GM13977 (cell line): ENCODE results near the gene CNTN4.

Experiments used
- DNase-seq: peaks from one replicate; pipeline ENCODE4 v3.0.0; 2012; ENCODE audit warnings: low spot score
- CTCF ChIP-seq: IDR thresholded peaks from 2 replicates; pipeline ENCODE4 v1.5.1; 2012; ENCODE audit warnings: mild to moderate bottlenecking, control low read depth; ENCODE audit not compliant: insufficient read depth; ENCODE audit errors: extremely low read depth, missing control alignments
- in situ Hi-C: fragments of 300-500 bp; cut with MboI; formaldehyde crosslinking; loops from one replicate; pipeline ENCODE4 v1.12.0; 2022; ENCODE audit warnings: low sequenced_read_pairs, low pct_unique_long_range_greater_than_20kb, mixed read lengths, inconsistent platforms; ENCODE audit not compliant: unreplicated experiment

The CNTN4 gene

GRCh38 chr3:2870724-2871333, 772.2 kb downstream of the CNTN4 start:
- DNase-seq = no peak
- TF ChIP-seq CTCF = no peak
- in situ Hi-C loops = no loop called here

GRCh38 chr3:2872884-2873283, 774.2 kb downstream of the CNTN4 start:
- no peak for DNase-seq
- no peak for TF ChIP-seq CTCF
- in situ Hi-C loops = no loop called here

GRCh38 chr3:2873986-2874385, 775.3 kb downstream of the CNTN4 start:
- no peak for DNase-seq
- TF ChIP-seq CTCF = no peak
- in situ Hi-C loops = no loop called here

GRCh38 chr3:2875699-2876098, 777.0 kb downstream of the CNTN4 start:
- no peak for DNase-seq
- TF ChIP-seq CTCF = no peak
- in situ Hi-C loops = no loop called here

- no peak for DNase-seq
- in situ Hi-C loops = no loop called here
- no peak for TF ChIP-seq CTCF
These were observed 777.7 kb downstream of the CNTN4 start for GRCh38 chr3:2876362-2876761.

- TF ChIP-seq CTCF = no peak
- in situ Hi-C loops = no loop called here
- DNase-seq = no peak
These were observed 780.4 kb downstream of the CNTN4 start for GRCh38 chr3:2879023-2879422.

GRCh38 chr3:2879587-2879986, 780.9 kb downstream of the CNTN4 start:
- no peak for TF ChIP-seq CTCF
- in situ Hi-C loops = no loop called here
- no peak for DNase-seq
